ENCODE data around the gene PDZRN4. TPM values are rescaled to one million over a fixed set of nuclear protein-coding genes. Genes with fewer than 3 reads are reported as not detected.

PDZRN4 gene
- polyA plus RNA-seq, 2 of the 4 experiments (the other 2 are of a cell fraction) = 0.03 TPM

DNA sequence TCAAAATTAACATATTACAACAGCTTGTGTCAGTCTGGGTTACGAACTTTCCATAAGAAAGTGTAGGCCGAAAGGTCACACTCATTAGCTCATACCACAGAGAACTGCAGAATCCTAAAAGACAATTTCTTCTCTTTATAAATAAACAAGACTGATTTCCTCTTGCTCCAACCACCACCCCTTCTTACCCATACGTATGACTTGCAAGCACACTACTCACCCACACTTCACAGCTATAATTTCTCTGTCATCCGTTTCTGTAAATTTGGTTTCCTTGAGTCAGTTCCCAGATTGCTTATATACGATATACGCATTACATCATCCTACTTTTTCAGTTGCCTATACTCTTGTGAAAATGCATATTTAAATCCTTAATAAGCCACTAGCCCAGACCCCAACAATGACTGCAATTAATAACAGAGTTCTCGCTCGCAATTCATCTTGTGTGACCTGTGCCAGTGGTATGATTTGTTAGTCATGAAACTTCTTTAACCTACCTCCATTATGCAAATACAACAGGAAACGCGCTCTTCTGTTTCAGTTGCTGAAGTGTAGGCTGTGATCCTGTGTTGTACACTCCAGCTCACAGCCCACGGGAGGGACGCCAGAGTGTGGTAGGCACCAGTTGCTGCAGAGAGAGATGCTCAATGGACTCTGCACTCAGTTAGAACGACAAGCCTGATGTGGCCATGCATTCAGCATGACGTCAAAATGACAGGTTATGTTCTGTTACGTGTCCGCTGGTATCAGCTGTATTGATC is 417.6 kb downstream of the PDZRN4 start:
- H3K4me1 ChIP-seq = no peaks in the 10 kb centered on the region
- H3K4me2 ChIP-seq = no peak overlapping the region
- no peak overlapping the region for H3K27ac ChIP-seq
- ChIA-PET POLR2A (no interaction called here), CTCF (interaction anchor here (1.5 kb wide), 1 partner anchor 11 kb away, joined by 3 read pairs; no protein-coding TSS in a partner anchor)
- no peak for DNase-seq (ENCODE audit: low read depth in 1 of 2, low spot score in 1 of 2)
- no peak for ATAC-seq
- TF ChIP-seq, protein P1, sequence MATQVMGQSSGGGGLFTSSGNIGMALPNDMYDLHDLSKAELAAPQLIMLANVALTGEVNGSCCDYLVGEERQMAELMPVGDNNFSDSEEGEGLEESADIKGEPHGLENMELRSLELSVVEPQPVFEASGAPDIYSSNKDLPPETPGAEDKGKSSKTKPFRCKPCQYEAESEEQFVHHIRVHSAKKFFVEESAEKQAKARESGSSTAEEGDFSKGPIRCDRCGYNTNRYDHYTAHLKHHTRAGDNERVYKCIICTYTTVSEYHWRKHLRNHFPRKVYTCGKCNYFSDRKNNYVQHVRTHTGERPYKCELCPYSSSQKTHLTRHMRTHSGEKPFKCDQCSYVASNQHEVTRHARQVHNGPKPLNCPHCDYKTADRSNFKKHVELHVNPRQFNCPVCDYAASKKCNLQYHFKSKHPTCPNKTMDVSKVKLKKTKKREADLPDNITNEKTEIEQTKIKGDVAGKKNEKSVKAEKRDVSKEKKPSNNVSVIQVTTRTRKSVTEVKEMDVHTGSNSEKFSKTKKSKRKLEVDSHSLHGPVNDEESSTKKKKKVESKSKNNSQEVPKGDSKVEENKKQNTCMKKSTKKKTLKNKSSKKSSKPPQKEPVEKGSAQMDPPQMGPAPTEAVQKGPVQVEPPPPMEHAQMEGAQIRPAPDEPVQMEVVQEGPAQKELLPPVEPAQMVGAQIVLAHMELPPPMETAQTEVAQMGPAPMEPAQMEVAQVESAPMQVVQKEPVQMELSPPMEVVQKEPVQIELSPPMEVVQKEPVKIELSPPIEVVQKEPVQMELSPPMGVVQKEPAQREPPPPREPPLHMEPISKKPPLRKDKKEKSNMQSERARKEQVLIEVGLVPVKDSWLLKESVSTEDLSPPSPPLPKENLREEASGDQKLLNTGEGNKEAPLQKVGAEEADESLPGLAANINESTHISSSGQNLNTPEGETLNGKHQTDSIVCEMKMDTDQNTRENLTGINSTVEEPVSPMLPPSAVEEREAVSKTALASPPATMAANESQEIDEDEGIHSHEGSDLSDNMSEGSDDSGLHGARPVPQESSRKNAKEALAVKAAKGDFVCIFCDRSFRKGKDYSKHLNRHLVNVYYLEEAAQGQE (IDR thresholded peaks at IDR 0.05) = no peak
- no peak for TF ChIP-seq CBX2 (IDR thresholded peaks at IDR 0.05; ENCODE audit: borderline replicate concordance, low read depth)
- TF ChIP-seq MYC (IDR thresholded peaks at IDR 0.05; ENCODE audit: borderline replicate concordance, low read length) = no peak
- no peak for TF ChIP-seq FOSB (CRISPR knock-in tag; IDR thresholded peaks at IDR 0.05)
- no peak for TF ChIP-seq MAFK (IDR thresholded peaks at IDR 0.05; ENCODE audit: partially characterized antibody)
- no peak for TF ChIP-seq PHF8 (IDR thresholded peaks at IDR 0.05; ENCODE audit: borderline replicate concordance, low read depth)
- no peak for TF ChIP-seq SMC3 (IDR thresholded peaks at IDR 0.05)
- TF ChIP-seq POLR2A (IDR thresholded peaks at IDR 0.05; ENCODE audit: low read length) = no peak
- TF ChIP-seq CBX8 (IDR thresholded peaks at IDR 0.05) = no peak
- TF ChIP-seq, protein P2, sequence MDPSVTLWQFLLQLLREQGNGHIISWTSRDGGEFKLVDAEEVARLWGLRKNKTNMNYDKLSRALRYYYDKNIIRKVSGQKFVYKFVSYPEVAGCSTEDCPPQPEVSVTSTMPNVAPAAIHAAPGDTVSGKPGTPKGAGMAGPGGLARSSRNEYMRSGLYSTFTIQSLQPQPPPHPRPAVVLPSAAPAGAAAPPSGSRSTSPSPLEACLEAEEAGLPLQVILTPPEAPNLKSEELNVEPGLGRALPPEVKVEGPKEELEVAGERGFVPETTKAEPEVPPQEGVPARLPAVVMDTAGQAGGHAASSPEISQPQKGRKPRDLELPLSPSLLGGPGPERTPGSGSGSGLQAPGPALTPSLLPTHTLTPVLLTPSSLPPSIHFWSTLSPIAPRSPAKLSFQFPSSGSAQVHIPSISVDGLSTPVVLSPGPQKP (IDR thresholded peaks at IDR 0.05; ENCODE audit: low read depth, low read length) = no peak
- no peak for TF ChIP-seq MAZ (IDR thresholded peaks at IDR 0.05; ENCODE audit: borderline replicate concordance, low read depth, low read length)
- no peak for TF ChIP-seq JUNB (IDR thresholded peaks at IDR 0.05)
- TF ChIP-seq EHF (CRISPR knock-in tag; IDR thresholded peaks at IDR 0.05) = no peak
- no peaks in the 10 kb centered on the region for H3K9me3 ChIP-seq
- no peak for FAIRE-seq
- H3K4me3 ChIP-seq = no peak overlapping the region
- WGBS (ENCODE audit: missing lambda C conversion rate) = 60% methylated on average over 16 of the region's 16 CpGs

DNA sequence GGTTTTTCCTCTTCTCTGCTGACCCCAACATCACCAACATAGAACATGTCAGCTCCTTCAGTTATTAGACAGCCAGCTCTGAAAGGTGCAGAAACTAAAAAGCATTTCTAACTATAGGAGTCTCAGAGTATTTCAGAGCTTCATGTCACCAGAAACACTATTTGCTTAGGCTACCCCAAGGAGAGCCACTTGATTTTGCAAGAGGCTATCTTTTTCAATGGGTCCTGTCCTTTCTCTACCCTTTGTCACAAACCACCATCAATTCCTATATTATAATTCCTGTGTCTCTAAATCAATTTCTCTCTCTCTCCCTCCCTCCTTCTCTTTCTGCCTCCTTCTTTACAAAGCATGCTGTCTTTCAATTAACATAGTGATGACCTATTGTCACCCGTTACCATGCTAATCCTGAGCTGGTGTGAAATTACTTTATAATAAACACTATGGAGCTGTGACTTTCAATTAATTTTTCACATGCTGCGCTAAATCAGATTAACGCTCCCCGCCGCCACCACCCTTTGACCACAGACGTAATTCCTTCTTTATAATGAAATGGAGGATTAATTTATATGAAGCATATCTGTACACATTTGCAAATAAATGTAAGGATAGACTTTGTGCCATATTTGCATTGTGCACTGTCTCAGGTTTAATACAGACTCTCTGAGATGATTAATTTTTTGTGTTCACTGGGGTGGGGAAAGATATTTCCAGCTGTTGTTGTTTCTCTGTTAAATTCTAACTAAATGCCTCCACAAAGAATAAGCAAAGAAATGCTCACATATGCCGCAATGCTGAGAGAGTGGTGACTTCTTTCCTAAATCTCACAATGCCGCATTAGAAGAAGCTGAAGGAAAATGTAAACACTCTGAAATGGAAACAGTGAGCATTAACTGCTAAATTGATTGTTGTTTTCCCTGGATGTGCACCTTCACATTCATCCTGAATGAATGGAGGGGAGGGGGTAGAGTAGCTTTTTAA is 418.6 kb downstream of the PDZRN4 start:
- Histone ChIP-seq H3K4me1 (no peaks in the 10 kb centered on the region), H3K4me3 (no peak overlapping the region), H3K4me2 (no peak overlapping the region), H3K9me3 (no peaks in the 10 kb centered on the region), H3K27ac (no peak overlapping the region)
- FAIRE-seq (no peak), ATAC-seq (no peak), DNase-seq (ENCODE audit: low read depth in 1 of 2, low spot score in 1 of 2) (no peak)
- WGBS (ENCODE audit: missing lambda C conversion rate) = 63% methylated on average over 8 of the region's 8 CpGs
- TF ChIP-seq PHF8 (IDR thresholded peaks at IDR 0.05; ENCODE audit: borderline replicate concordance, low read depth) (no peak), EP300 (IDR thresholded peaks at IDR 0.05) (no peak), HOXA7 (CRISPR knock-in tag; IDR thresholded peaks at IDR 0.05) (no peak), TFCP2L1 (CRISPR knock-in tag; IDR thresholded peaks at IDR 0.05) (no peak), EHF (CRISPR knock-in tag; IDR thresholded peaks at IDR 0.05) (no peak), ESRRA (IDR thresholded peaks at IDR 0.05; ENCODE audit: borderline replicate concordance, low read length) (no peak), POLR2AphosphoS2 (conservative IDR thresholded peaks at IDR 0.05; ENCODE audit: low read length) (no peak), CBX2 (IDR thresholded peaks at IDR 0.05; ENCODE audit: borderline replicate concordance, low read depth) (no peak), SREBF2 (IDR thresholded peaks at IDR 0.05) (no peak), RNF2 (IDR thresholded peaks at IDR 0.05; ENCODE audit: borderline replicate concordance, low read depth) (no peak)
- TF ChIP-seq, protein P3, sequence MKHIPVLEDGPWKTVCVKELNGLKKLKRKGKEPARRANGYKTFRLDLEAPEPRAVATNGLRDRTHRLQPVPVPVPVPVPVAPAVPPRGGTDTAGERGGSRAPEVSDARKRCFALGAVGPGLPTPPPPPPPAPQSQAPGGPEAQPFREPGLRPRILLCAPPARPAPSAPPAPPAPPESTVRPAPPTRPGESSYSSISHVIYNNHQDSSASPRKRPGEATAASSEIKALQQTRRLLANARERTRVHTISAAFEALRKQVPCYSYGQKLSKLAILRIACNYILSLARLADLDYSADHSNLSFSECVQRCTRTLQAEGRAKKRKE (CRISPR knock-in tag; IDR thresholded peaks at IDR 0.05; ENCODE audit: low read depth) = no peak
- TF ChIP-seq, protein P4, sequence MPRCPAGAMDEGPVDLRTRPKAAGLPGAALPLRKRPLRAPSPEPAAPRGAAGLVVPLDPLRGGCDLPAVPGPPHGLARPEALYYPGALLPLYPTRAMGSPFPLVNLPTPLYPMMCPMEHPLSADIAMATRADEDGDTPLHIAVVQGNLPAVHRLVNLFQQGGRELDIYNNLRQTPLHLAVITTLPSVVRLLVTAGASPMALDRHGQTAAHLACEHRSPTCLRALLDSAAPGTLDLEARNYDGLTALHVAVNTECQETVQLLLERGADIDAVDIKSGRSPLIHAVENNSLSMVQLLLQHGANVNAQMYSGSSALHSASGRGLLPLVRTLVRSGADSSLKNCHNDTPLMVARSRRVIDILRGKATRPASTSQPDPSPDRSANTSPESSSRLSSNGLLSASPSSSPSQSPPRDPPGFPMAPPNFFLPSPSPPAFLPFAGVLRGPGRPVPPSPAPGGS (IDR thresholded peaks at IDR 0.05) = no peak
- ChIA-PET POLR2A (no interaction called here), CTCF (interaction anchor here (1.5 kb wide), 1 partner anchor 10 kb away, joined by 3 read pairs; no protein-coding TSS in a partner anchor)
